GM23248 (cell line): Measurements from ENCODE around the gene HNRNPUL2. TPM values are rescaled to one million over a fixed set of nuclear protein-coding genes. Genes with fewer than 3 reads are reported as not detected.
A peak's percentile ranks its signal among the peaks of the same experiment; 100 is the strongest.
"Not testable (repeated sequence)": the region's sequence is repeated elsewhere in the genome, so short reads cannot be mapped to it uniquely, and the experiment has no call there.

Experiments used
- DNase-seq: peaks from one replicate; pipeline ENCODE4 v3.0.0-alpha.2; 2015
- H2AFZ ChIP-seq: fragments of 200-600 bp; sonication (generic); 2 replicates; pipeline ENCODE4 v1.6.1; 2016; ENCODE audit warnings: antibody characterized with exemption
- H3F3A ChIP-seq: fragments of 200-600 bp; sonication (generic); 2 replicates; pipeline ENCODE4 v1.6.1; 2016; ENCODE audit warnings: mild to moderate bottlenecking, antibody characterized with exemption, mixed run types; ENCODE audit not compliant: insufficient read depth
- H3K27ac ChIP-seq: fragments of 200-600 bp; sonication (generic); 2 replicates; pipeline ENCODE4 v1.5.1; 2016; ENCODE audit warnings: mild to moderate bottlenecking
- H3K27me3 ChIP-seq: fragments of 200-600 bp; sonication (generic); replicated peaks from 2 replicates; pipeline ENCODE4 v1.6.1; 2016; ENCODE audit warnings: mild to moderate bottlenecking; ENCODE audit not compliant: insufficient read depth
- H3K36me3 ChIP-seq: fragments of 200-600 bp; sonication (generic); 2 replicates; pipeline ENCODE4 v1.6.1; 2016; ENCODE audit warnings: low read depth, mild to moderate bottlenecking
- H3K4me1 ChIP-seq: fragments of 200-600 bp; sonication (generic); 2 replicates; pipeline ENCODE4 v1.6.1; 2016; ENCODE audit warnings: mild to moderate bottlenecking; ENCODE audit not compliant: insufficient read depth
- H3K4me2 ChIP-seq: fragments of 200-600 bp; sonication (generic); one replicate; pipeline ENCODE4 v1.6.1; 2016; ENCODE audit warnings: mild to moderate bottlenecking; ENCODE audit not compliant: unreplicated experiment
- H3K4me3 ChIP-seq: fragments of 200-600 bp; sonication (generic); 2 replicates; pipeline ENCODE4 v1.5.1; 2016; ENCODE audit warnings: mild to moderate bottlenecking
- H3K79me2 ChIP-seq: fragments of 200-600 bp; sonication (generic); 2 replicates; pipeline ENCODE4 v1.6.1; 2016; ENCODE audit warnings: mild to moderate bottlenecking; ENCODE audit not compliant: insufficient read depth
- H3K9ac ChIP-seq: fragments of 200-600 bp; sonication (generic); 2 replicates; pipeline ENCODE4 v1.6.1; 2016; ENCODE audit warnings: mild to moderate bottlenecking
- H3K9me2 ChIP-seq: fragments of 200-600 bp; sonication (generic); 2 replicates; pipeline ENCODE4 v1.6.1; 2016; ENCODE audit warnings: mixed run types, mild to moderate bottlenecking, moderate library complexity; ENCODE audit not compliant: insufficient read depth
- H3K9me3 ChIP-seq: fragments of 200-600 bp; sonication (generic); one replicate; pipeline ENCODE4 v1.6.1; 2017; ENCODE audit warnings: low read depth
- H4K20me1 ChIP-seq: fragments of 200-600 bp; sonication (generic); 2 replicates; pipeline ENCODE4 v1.6.0; 2016; ENCODE audit not compliant: insufficient read depth
- EZH2 ChIP-seq: fragments of 200-600 bp; sonication (generic); IDR thresholded peaks from 2 replicates; pipeline ENCODE4 v1.6.1; 2018; ENCODE audit warnings: antibody characterized with exemption, mild to moderate bottlenecking; ENCODE audit not compliant: insufficient read depth, poor library complexity, severe bottlenecking
- EZH2phosphoT487 ChIP-seq: fragments of 200-600 bp; sonication (generic); IDR thresholded peaks from 2 replicates; pipeline ENCODE4 v1.6.1; 2018; ENCODE audit warnings: antibody characterized with exemption, moderate library complexity, mild to moderate bottlenecking, low read depth; ENCODE audit not compliant: insufficient read depth
- WGBS, 2 experiments: methylation state at CpG; one replicate each; pipeline ENCODE4 v1.1.6; 2015 to 2017; ENCODE audit warnings: low lambda C conversion rate in 2 of 2, low coverage in 1 of 2; ENCODE audit errors: missing lambda C conversion rate in 2 of 2; 5-methylcytosine and 5-hydroxymethylcytosine counted together
- in situ Hi-C: fragments of 300-500 bp; cut with MboI; formaldehyde crosslinking; loops from 2 replicates; pipeline ENCODE4 v1.15.0; 2020
- polyA plus RNA-seq: library from polyadenylated mRNA; unstranded; fragments of >200 nt; fragmentation: Nextera tagmentation; extraction: Ambion mirVana; gene quantifications from 2 replicates; pipeline ENCODE4 v1.2.1, GENCODE V29; 2016
- total RNA-seq: library from RNA; depleted of rRNA; stranded (reverse); fragments of >200 nt; shearing (Covaris generic); gene quantifications from 2 replicates; pipeline ENCODE4 v1.2.3, GENCODE V29; 2014

The HNRNPUL2 gene
- total and polyA plus RNA-seq, 2 experiments from 2014 or later: 3.1 to 5.0 TPM

- Histone ChIP-seq H3K4me2 (peak overlapping the region; percentile 79), H3K27ac (peak overlapping the region; percentile 82), H3K27me3 (no peaks in the 10 kb centered on the region), H3K36me3 (peaks cover 10% of the 10 kb centered on the region; the same call in 1 of the 2 replicates), H2AFZ (peak overlapping the region; percentile 90), H3K9me3 (no peaks in the 10 kb centered on the region), H4K20me1 (no peaks in the 10 kb centered on the region), H3K4me3 (peak overlapping the region; percentile 70), H3K4me1 (peaks cover 18% of the 10 kb centered on the region), H3K9ac (peak overlapping the region; percentile 81), H3F3A (peaks cover 20% of the 10 kb centered on the region), H3K9me2 (no peaks in the 10 kb centered on the region), H3K79me2 (peaks cover 23% of the 10 kb centered on the region)
- DNase-seq: peak; percentile 65
- WGBS, 2 experiments: 3 to 4% methylated on average over 18 of the region's 18 CpGs
- in situ Hi-C loops: no loop called here
- TF ChIP-seq EZH2 (no peak), EZH2phosphoT487 (no peak)
Observed at GRCh38 chr11:62770778-62771143, 43.5 kb upstream of the HNRNPUL2 start.

- WGBS, 2 experiments: 28 to 30% methylated on average over 9 of the region's 9 CpGs
- H3K4me1 ChIP-seq, H4K20me1 ChIP-seq, H3F3A ChIP-seq, H3K36me3 ChIP-seq, in situ Hi-C loops, H3K9me2 ChIP-seq, DNase-seq, H3K9me3 ChIP-seq, H3K27me3 ChIP-seq, H3K27ac ChIP-seq: not testable (repeated sequence)
- peak overlapping the region; percentile 79 for H3K9ac ChIP-seq
- peak overlapping the region; percentile 85 for H2AFZ ChIP-seq
- H3K4me2 ChIP-seq: peak overlapping the region; percentile 69
- H3K4me3 ChIP-seq: peak overlapping the region; percentile 84
- peaks cover 32% of the 10 kb centered on the region for H3K79me2 ChIP-seq
Observed at GRCh38 chr11:62760867-62761227, 33.6 kb upstream of the HNRNPUL2 start.

- Histone ChIP-seq H3K4me2 (no peak overlapping the region), H3K9ac (no peak overlapping the region), H3F3A (no peaks in the 10 kb centered on the region), H3K9me2 (no peaks in the 10 kb centered on the region), H3K4me3 (no peak overlapping the region), H3K9me3 (no peaks in the 10 kb centered on the region), H2AFZ (no peak overlapping the region), H3K36me3 (no peaks in the 10 kb centered on the region), H3K79me2 (peaks cover 20% of the 10 kb centered on the region), H4K20me1 (no peaks in the 10 kb centered on the region), H3K27me3 (no peaks in the 10 kb centered on the region), H3K4me1 (peaks cover 5% of the 10 kb centered on the region), H3K27ac (no peak overlapping the region)
- no peak for DNase-seq
- WGBS, 2 experiments: 59 to 63% methylated on average over 9 of the region's 9 CpGs
- in situ Hi-C loops: no loop called here
- TF ChIP-seq EZH2phosphoT487 (no peak), EZH2 (no peak)
Observed at GRCh38 chr11:62757846-62758788, 30.9 kb upstream of the HNRNPUL2 start.

GRCh38 chr11:62755086-62755615 lies 27.9 kb upstream of the HNRNPUL2 start:
- H4K20me1 ChIP-seq: no peaks in the 10 kb centered on the region
- DNase-seq: no peak
- no peak overlapping the region for H3K4me3 ChIP-seq
- no peak for TF ChIP-seq EZH2
- no peak for TF ChIP-seq EZH2phosphoT487
- H3F3A ChIP-seq: no peaks in the 10 kb centered on the region
- no peak overlapping the region for H3K27ac ChIP-seq
- H3K79me2 ChIP-seq: peaks cover 33% of the 10 kb centered on the region
- H3K4me2 ChIP-seq: no peak overlapping the region
- no peaks in the 10 kb centered on the region for H3K9me3 ChIP-seq
- H3K9me2 ChIP-seq: no peaks in the 10 kb centered on the region
- peak overlapping the region; percentile 95; the same call in 1 of the 2 replicates for H2AFZ ChIP-seq
- 69 to 73% methylated on average over 10 of the region's 10 CpGs for WGBS, 2 experiments
- H3K27me3 ChIP-seq: no peaks in the 10 kb centered on the region
- in situ Hi-C loops: no loop called here
- H3K36me3 ChIP-seq: no peaks in the 10 kb centered on the region
- H3K9ac ChIP-seq: no peak overlapping the region
- no peaks in the 10 kb centered on the region for H3K4me1 ChIP-seq
